SU-DHL-6 (cell line): ENCODE results near the gene ECD.
"Not testable (repeated sequence)": the region's sequence is repeated elsewhere in the genome, so short reads cannot be mapped to it uniquely, and the experiment has no call there.

Source experiments
- EZH2phosphoT487 ChIP-seq: fragments of 200-600 bp; sonication (generic), shearing (Covaris generic); conservative IDR thresholded peaks from 2 replicates; pipeline ENCODE4 v1.6.1; 2018; ENCODE audit warnings: mild to moderate bottlenecking, antibody characterized with exemption, low read length, moderate library complexity, mixed read lengths
- TF ChIP-seq, protein P1 (sequence below): fragments of 200-600 bp; sonication (generic); IDR thresholded peaks from one replicate; pipeline ENCODE4 v1.5.1; 2017; ENCODE audit warnings: antibody characterized with exemption, mild to moderate bottlenecking, low read length, moderate library complexity; ENCODE audit not compliant: insufficient read depth, poor library complexity, severe bottlenecking

DNA sequence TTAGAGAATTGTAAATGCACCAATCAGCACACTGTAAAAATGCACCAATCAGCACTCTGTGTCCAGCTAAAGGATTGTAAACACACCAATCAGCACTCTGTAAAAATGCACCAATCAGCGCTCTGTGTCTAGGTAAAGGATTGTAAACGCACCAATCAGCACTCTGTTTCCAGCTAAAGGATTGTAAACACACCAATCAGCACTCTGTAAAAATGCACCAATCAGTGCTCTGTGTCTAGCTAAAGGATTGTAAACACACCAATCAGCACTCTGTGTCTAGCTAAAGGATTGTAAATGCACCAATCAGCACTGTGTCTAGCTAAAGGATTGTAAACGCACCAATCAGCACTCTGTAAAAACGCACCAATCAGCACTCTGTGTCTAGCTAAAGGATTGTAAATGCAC is 58.6 kb downstream of the ECD start:
- TF ChIP-seq, protein P1, sequence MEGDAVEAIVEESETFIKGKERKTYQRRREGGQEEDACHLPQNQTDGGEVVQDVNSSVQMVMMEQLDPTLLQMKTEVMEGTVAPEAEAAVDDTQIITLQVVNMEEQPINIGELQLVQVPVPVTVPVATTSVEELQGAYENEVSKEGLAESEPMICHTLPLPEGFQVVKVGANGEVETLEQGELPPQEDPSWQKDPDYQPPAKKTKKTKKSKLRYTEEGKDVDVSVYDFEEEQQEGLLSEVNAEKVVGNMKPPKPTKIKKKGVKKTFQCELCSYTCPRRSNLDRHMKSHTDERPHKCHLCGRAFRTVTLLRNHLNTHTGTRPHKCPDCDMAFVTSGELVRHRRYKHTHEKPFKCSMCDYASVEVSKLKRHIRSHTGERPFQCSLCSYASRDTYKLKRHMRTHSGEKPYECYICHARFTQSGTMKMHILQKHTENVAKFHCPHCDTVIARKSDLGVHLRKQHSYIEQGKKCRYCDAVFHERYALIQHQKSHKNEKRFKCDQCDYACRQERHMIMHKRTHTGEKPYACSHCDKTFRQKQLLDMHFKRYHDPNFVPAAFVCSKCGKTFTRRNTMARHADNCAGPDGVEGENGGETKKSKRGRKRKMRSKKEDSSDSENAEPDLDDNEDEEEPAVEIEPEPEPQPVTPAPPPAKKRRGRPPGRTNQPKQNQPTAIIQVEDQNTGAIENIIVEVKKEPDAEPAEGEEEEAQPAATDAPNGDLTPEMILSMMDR = not testable (repeated sequence)
- not testable (repeated sequence) for TF ChIP-seq EZH2phosphoT487
